SW480 (cell line): ENCODE data around the gene LRP8.

Experiments
- DNase-seq: peaks from one replicate; pipeline ENCODE4 v3.0.0-alpha.2; 2016; ENCODE audit warnings: low spot score

LRP8 gene

GRCh38 chr1:53281133-53281532 lies 46.7 kb downstream of the LRP8 start:
- DNase-seq = no peak

DNA sequence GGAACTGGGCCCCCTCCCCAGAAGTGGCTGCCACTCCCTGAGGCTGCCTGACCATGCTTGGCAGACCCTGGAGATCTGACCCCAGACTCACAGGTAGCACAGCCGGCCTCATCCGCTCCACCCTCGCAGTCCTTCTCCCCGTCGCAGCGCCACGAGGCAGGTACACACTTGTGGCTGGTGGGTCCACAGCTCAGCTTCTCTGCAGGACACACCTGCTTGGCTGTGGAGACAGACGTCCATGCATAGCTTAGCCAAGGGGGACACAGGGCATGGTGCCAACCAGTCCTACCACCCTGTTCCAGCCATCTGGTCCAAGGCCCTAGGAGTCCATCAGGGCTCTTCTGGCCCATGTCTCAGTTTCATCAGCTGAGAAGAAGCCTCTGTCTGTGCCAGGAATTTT lies 47.4 kb downstream of the LRP8 start:
- no peak for DNase-seq

DNA sequence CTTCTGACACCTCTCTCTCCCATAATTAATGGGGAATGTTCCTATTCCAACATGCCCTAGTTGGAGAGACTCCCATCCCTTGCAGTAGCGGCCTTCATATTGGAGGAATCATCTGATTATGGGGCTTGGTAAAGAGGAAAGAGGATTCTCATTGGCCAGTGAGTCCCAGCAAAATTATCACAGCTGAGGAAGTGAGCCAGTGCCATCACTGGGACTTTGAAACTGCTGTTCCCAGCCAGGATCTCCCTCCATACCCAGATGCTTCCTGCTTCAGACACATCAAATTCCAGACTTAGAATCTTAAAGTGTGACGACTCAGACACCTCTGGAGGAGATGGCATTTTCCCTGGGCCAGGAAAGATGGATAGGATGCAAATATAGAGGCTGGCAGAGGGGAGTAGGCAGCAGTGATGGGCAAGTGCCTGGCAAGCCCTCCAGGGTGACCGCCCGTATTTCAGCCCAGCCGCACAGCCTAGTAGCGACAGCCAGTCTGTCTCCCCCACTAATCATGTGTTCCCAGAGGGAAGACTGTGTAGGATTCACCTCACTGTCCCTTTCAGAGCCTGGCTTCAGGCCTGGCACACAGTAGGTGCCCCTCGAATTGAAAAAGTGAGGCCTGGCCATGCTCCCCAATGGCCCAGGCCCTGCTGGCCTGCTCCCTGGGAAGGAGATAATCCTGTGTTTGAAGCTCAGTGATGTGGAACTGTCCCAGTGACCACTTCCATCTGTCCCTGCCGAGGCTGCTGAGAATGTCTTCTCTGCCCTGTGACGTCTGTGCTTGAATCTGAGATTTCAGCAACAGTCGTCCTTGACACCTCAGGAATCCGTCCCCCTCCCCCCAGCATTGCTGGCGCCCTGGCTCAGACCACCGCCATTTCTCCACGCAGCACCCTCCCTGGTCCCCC lies 48.3 kb downstream of the LRP8 start:
- DNase-seq = no peak

DNA sequence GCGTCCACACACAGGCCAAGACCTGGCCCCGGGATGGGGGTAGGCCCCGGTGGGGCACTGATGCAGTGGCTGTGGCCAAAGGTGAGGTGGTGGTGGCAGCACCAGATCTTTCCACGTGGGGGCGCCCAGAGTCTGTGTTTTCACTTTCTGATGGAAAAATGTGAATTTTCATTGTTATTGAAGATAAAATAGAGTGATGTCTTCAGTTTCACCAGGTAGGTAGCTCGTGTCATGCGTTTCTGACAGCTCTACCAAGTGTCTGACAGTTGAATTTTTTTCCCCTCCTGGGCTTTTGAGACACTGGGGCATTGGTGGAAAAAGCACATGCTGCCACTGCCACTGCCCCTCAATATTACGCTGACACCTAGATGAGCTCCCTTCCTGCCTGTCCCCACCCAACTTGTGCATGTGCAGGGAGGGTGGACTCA lies 49.6 kb downstream of the LRP8 start:
- peak; percentile 13 for DNase-seq

DNA sequence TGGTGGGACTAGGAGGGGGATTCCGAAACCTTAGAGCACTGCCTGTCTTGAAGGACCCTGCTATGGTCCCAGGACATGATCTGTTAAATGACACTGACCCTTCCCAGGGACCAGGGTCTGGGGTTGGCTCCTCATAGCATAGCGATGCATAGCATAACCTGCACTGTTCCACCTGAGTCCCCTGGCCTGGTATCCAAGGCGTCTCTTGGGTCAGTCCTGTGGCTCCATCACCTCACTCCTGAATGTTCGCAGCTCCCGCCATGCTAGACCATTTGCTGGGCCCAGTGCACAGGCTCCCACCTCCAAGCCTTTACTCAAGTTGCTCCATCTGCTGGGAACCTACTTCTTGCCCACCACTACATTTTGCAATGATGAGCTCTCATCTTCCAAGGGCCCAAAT lies 50.5 kb downstream of the LRP8 start:
- DNase-seq = no peak

DNA sequence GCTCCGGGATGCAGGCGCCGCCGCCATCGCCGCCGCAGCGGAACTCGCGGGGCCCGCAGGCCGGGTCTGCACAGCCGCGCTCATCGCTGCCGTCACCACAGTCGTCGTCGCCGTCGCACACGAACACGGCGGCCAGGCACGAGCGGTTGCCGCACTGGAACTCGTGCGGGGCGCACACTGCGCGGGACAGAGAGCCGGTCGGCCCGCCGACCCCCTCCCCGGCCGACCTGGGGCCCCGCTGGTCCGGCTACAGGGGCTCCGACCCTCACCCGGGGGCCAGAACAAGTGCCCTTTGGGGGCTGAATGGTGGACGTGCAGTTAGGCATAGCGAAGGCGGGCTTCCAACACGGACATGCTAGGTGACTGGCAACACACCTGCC lies 51.0 kb downstream of the LRP8 start:
- DNase-seq = no peak

GRCh38 chr1:53276153-53276901 lies 51.5 kb downstream of the LRP8 start:
- DNase-seq = no peak

DNA sequence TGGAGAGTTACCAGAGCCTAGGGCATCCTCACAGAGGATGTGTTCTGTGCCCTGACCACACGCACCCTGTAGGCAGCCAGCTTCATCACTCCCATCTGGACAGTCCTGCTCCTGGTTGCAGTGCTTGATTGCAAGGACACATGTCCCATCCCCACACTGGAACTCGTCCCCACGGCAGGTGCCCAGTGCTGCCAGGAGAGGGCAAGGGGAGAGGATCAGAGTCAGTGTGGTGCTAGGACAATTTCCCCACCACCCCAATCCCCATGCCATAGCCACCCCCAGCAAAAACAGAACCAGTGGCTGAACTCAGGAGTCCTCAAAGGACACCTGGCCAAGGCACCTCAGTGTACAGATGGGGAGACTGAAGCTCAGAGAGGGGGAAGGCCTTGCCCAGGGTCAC lies 52.3 kb downstream of the LRP8 start:
- DNase-seq = no peak

- DNase-seq = no peak
Observed at GRCh38 chr1:53274541-53275185, 53.2 kb downstream of the LRP8 start.

- no peak for DNase-seq
Observed at GRCh38 chr1:53274026-53274425, 53.8 kb downstream of the LRP8 start.

- no peak for DNase-seq
Observed at GRCh38 chr1:53273526-53273925, 54.3 kb downstream of the LRP8 start.

DNA sequence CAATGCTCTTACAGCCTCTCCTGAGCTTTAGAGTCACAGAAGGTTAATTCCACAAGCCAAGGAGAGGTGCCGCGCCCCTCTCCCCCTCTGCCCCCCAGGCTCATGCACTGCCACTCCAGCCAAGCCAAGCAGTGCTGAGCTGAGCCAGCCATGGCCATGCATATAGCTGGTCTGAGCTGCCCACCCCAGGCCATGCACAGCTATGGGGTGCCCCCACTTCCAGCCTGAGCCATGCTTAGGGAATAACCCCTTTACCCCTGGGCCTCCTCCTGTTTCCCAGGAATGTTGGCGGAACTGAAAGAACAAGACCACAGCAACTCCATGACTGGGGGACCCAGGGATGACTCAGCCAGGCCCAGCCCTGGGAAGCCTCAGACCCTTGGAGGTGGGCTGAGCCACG lies 55.5 kb downstream of the LRP8 start:
- no peak for DNase-seq

GRCh38 chr1:53271446-53272090 lies 56.3 kb downstream of the LRP8 start:
- no peak for DNase-seq

DNA sequence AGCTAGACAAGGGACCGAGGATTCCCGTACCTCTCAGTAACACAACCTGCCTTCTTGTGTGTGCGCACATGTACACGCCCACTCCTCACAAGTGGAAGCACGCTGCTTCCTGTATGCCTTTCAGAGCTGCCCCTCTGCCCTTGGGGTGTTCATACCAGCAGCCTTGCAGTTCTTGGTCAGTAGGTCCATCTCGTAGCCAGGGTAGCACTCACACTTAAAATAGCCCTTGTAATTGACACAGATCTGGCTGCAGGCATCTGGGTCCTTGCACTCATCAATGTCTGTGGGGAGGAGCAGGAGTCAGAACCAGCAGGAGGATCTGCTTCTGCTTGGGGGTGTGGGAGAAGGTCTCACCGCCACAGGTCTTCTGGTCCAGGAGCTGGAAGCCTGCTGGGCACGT lies 57.0 kb downstream of the LRP8 start:
- DNase-seq = no peak

DNA sequence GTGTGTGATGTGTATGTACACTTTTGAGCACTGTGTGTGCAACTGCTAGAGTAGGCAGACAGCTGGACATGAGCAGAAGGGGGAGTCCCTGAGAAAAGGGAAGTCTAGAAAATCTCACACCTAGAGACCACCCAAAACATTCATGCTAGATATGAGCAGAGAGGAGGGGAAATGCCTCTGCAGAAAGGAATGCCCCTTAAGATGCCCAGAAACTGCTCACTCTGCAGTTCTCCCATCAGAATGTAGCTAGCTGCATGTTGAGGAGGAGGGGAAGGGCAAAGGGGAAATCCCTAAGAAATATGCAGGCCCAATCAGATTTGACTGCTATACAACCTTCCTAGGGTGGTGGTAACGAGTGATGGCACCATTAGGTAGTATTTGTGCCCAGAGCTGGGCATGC lies 57.8 kb downstream of the LRP8 start:
- DNase-seq = no peak

DNA sequence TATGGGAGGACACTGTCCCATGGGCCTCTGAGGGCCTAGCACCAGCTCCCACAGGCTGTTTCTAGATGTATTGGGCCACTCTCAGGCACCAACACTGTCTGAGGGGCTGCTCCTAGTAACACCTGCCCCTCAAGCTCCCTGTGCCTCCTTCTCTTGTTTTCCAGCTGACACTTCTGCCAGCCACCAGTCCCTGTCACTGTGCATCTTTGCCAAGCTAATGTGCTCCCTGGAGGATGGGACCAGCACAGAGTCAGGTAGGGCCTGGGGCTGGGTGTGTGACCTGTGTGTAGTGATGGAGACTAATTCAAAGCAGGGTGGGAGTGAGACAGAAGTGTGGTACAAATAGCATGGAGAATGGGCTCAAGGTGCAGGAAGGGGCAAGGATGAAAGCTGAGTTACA lies 60.1 kb downstream of the LRP8 start:
- no peak for DNase-seq

- peak; percentile 12 for DNase-seq
Observed at GRCh38 chr1:53266038-53266437, 61.8 kb downstream of the LRP8 start.

DNA sequence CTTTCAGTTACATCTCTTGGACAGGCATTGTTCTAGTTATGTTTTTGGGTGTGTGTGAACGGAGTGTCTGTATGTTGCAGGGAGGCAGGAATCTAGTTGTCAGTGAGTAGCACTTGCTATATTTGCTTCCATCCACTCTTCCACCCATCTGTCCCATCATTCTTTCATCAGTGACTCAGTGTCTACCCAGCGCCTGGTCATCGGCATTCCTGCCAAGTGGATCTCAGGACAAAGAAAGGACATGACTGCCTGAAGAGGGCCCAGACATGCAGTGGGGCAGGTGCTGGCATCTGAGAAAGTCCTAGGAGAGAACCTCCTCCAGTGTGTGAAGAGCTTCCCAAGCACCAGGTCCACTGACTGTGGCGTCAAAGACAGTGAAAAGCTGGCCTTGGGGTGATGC lies 62.3 kb downstream of the LRP8 start:
- DNase-seq = no peak

- no peak for DNase-seq
Observed at GRCh38 chr1:53264048-53264447, 63.8 kb downstream of the LRP8 start.

DNA sequence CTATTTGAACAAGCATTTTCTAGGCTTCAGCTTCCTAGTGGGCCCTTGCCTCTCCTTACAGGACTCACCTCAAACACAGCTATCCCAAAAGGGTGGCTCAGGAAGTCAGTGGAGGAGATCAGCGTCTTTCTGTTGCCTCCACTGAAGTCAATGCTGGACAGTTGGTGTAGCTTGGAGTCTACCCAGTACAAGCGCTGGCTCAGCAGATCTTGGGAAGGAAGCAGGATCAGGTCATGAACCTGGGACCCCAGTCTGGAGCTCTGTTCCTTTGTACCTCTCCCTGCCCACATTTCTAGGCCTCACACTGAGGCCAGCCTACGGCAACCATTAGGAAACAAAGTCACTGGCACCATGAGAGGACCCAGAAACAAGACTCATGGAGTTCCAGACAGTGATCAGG lies 65.9 kb downstream of the LRP8 start:
- DNase-seq = no peak

GRCh38 chr1:53260631-53261247 lies 67.1 kb downstream of the LRP8 start:
- DNase-seq = no peak

GRCh38 chr1:53259932-53260331 lies 67.9 kb downstream of the LRP8 start:
- DNase-seq = no peak
